Left lobe of liver (tissue), 2 donors: ENCODE measurements around the gene TRIM33. TPM values are rescaled to one million over a fixed set of nuclear protein-coding genes. Genes with fewer than 3 reads are reported as not detected.
A peak's percentile ranks its signal among the peaks of the same experiment; 100 is the strongest.
"Not testable (repeated sequence)": the region's sequence is repeated elsewhere in the genome, so short reads cannot be mapped to it uniquely, and the experiment has no call there.

Source experiments
- ATAC-seq: fragments of 200-7000 bp; cut with Tn5 transposase; one replicate; pipeline ENCODE4 v1.9.1; 2020; ENCODE audit warnings: mild to moderate bottlenecking, moderate library complexity
- DNase-seq: peaks from one replicate; pipeline ENCODE4 v3.0.0-alpha.2; 2020; ENCODE audit warnings: low spot score
- total RNA-seq: library from RNA; stranded (reverse); gene quantifications from one replicate; pipeline ENCODE4 v1.2.1, GENCODE V29; 2021
- donor health status: DM: no; HTN: no; CAD: no; lungs with moderate emphysema.
- donor health status: DM: no; HTN: yes; CAD: no.

Gene TRIM33
- total RNA-seq, 1 donor from 2014 or later, result 13.7 TPM

DNA sequence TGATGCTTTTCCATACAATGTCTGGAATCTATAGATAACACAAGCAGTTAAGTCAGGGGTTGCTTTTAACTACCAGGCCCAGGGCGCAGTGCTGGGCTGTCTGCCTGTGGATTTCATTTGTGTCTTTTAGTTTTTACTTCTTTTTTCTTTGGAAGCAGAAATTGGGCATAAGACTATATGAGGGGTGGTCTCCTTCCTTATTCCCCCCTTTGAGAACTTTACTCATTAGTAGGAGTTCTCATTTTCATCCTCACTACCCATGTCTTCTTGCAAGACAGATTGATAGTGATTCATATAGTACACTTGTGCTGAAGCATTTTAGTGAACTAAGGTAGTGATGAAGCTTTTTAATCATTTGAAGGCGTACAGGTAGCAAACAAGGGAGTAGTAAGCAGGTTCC, 147.8 kb downstream of the TRIM33 start:
- not testable (repeated sequence) for ATAC-seq, DNase-seq

DNA sequence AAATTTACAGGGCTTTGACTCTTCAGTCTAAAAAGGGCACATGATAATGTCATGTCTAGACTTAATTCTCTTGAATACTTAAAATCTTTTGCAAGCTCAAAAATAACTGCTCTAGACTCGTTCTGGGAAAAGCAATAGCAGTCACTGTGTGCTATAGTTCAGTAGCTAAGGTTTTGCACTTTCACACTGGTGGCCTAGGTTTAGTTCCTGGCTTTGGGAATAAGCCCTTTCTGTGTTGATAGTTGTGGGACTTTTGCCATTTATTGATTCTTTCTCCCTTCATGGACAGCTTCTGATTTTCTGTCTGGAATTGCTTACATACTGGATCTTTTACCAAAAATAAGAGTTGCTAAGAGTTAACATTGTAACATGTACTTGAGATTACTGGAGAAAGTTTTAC, 151.2 kb downstream of the TRIM33 start:
- no peak for DNase-seq
- ATAC-seq, result peak; percentile 99

DNA sequence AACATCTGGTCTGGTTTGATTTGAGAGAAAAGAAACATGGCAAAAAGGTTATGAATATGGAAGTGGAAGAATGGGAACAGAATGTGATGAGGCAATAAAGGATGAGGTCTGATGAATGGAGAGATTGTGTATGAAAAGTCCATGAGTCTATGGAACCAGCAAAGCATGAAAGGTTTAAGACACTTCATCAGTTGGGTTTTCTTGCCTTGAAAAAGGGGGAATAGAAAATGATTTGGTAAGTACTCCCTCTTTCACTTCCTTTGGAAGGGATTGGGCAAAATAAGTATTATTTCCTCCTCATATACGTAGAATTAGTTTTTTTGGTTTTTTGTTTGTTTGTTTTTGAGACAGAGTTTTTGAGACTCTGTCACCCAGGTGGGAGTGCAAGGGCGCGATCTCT, 155.8 kb downstream of the TRIM33 start:
- no peak for ATAC-seq
- DNase-seq, result no peak

DNA sequence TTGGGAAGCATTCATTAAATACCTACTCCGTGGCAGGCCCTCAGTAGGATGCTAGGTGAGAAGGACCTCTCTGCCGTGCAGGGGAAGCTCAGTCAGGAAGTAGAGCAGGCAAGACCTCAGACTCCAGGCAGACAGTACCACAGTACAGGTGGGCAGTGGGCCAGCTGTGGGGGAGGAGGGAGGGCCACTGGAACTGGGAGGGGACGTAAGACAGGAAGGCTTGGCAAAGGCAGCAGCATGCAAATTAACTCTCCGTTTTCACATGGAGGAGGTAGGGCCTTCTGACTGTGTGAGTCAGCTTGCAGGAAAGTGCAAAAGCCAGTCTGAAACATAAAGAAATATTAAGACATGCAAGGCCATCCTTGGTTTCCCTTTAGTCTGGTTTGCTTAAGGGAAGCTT, 157.7 kb downstream of the TRIM33 start:
- ATAC-seq (no peak), DNase-seq (no peak)

GRCh38 chr1:114352797-114353196, 158.2 kb downstream of the TRIM33 start:
- no peak for DNase-seq
- no peak for ATAC-seq

GRCh38 chr1:114350731-114351445, 160.1 kb downstream of the TRIM33 start:
- no peak for ATAC-seq
- DNase-seq, result no peak

- ATAC-seq, result no peak
- no peak for DNase-seq
Measured at GRCh38 chr1:114349891-114350605, 161.0 kb downstream of the TRIM33 start.

DNA sequence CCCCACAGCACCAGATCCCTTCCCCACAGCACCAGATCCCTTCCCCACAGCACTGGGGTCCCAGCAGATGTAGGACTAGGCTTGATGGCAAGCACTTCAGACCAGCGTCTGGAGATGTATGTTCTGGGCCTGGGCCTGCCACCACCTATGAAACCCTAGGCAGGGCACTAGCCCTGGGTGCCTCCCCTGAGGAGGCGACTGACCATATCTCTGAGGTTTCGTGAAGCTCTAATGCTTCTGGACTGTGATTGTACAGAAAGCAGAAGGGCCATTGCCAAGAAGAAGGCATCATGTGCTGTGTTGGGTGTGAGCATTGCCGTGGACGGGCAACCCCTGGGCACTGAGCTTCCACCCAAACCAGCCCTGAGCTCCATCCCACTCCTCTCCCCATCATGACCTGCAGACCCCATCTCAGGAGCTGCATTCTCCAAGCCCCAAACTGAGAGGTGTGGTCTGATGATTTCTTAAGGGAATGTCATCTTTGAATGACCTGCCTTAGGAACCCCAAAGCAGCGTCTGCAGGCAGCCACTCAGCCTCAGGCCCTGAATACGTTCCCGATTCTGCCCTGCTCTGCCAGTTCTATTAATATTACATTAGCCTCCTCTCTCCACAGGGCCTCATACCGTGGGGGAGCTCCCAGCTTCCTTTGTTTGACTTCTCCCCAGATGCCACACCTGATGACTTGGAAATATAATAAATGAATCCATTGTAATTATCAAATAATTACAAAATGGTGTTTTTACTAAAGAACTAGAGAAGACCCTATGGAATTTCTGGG, 163.4 kb downstream of the TRIM33 start:
- no peak for DNase-seq
- ATAC-seq, result no peak

DNA sequence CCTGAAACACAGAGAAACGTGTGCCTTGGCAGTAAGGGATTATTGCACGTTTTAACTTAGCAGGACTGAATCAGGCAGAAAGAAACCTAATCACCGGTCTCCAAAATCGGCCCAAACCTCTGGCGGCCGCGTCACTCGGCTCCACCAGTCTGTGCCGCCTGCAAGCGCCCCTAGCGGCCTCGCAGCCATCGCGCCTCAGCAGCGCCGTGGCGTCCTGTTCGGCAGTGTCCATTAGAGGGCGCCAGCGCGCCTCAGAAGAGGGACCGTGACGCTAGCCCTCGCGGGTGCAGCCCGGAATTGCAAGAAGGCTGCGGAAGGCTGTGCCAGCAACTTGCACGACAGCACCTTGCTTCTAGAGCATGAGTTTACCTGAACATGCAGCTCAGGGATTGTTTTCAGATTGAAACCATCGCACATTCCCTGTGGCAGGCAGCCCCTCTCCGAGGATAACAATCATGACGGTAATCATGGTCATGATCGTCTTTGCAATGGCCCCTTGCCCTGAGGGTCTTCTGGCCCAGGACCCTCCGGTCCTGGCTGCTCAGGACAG, 164.4 kb downstream of the TRIM33 start:
- ATAC-seq (peak; percentile 100), DNase-seq (peak; percentile 97)

DNA sequence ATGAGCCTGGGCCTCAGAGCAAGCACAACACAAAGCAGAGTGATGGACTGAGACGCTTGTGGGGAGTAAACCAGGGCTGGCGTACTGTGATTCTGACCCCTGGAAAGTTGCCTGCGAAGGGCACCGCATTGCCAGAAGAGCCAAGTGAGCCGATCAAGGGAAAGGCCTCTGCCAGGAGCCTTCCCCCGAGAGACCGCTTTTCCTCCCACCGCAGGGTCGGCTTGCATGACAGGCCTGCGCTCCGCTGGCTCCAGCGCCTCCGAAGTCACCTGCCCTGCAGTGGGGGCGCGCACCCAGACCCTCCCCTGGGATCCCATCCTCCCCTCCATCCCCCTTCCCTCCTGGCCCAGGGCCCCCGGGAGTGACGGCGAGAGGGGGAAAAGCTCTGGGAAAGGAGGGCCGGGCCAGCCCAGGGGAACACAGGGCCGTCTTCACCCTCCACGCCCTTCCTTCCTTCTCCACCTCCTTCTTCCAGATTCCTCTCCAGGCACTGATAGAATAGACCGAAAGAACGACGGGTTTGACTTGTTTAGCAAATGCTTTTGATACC, 165.0 kb downstream of the TRIM33 start:
- peak; percentile 59 for ATAC-seq
- peak; percentile 56 for DNase-seq

DNA sequence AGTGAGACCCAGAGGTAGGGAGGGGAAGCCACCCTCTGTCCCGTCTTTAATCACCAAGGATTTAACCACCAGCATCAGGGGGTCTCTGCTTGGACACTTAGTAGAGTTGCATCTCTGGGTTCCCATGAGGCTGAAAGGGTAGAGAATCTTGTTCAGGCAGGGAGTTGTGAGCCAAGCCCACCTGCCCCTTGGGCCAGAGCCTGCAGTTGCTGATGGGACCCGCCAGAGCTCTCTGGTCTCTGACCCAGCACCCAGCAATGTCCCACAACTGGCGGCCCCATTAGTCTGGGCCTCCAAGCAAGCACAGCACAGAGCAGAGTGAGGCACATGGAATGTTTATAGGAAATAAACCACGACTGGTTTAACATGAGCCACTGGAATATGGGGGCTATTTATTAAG, 166.3 kb downstream of the TRIM33 start:
- DNase-seq (no peak), ATAC-seq (no peak)

Other genes with a start within 250 kb of the TRIM33 start
- 13.3 TPM for gene BCAS2, start 70.4 kb upstream of the TRIM33 start, total RNA-seq
- gene DENND2C, start 158.8 kb upstream of the TRIM33 start, total RNA-seq, result 4.7 TPM
- gene AMPD1, start 184.3 kb upstream of the TRIM33 start, total RNA-seq, result not detected
- 8.3 TPM for gene NRAS, start 205.6 kb upstream of the TRIM33 start, total RNA-seq
- 218 TPM for gene CSDE1, start 246.8 kb upstream of the TRIM33 start, total RNA-seq